WERI-Rb-1 (cell line): ENCODE data around the gene GGT5.
"Not testable (repeated sequence)": the region's sequence is repeated elsewhere in the genome, so short reads cannot be mapped to it uniquely, and the experiment has no call there.

ENCODE experiments used
- DNase-seq: peaks from one replicate; pipeline ENCODE4 v3.0.0-alpha.2; 2020
- H3K27ac ChIP-seq: fragments of 250-450 bp; sonication (Bioruptor Pico); 2 replicates; pipeline ENCODE4 v1.5.1; 2020; ENCODE audit warnings: mild to moderate bottlenecking, moderate library complexity
- H3K27me3 ChIP-seq: fragments of 250-450 bp; sonication (Bioruptor Pico); 2 replicates; pipeline ENCODE4 v1.5.1; 2021; ENCODE audit warnings: mild to moderate bottlenecking, low read depth, moderate library complexity; ENCODE audit not compliant: insufficient read depth, severe bottlenecking
- H3K36me3 ChIP-seq: fragments of 250-450 bp; sonication (Bioruptor Pico); 2 replicates; pipeline ENCODE4 v1.5.1; 2020; ENCODE audit warnings: mild to moderate bottlenecking, moderate library complexity
- H3K4me3 ChIP-seq: 2 replicates; pipeline ENCODE4 v1.5.1; 2011; ENCODE audit warnings: low read depth, mild to moderate bottlenecking, control low read depth, low read length
- H3K9me3 ChIP-seq: fragments of 250-450 bp; sonication (Bioruptor Pico); 2 replicates; pipeline ENCODE4 v1.5.1; 2021; ENCODE audit warnings: mild to moderate bottlenecking, moderate library complexity; ENCODE audit not compliant: severe bottlenecking
- CTCF ChIP-seq: IDR thresholded peaks from 2 replicates; pipeline ENCODE4 v1.5.1; 2011; ENCODE audit warnings: low read depth, mild to moderate bottlenecking, control low read depth, inconsistent platforms, low read length

GGT5 gene

GRCh38 chr22:24214467-24215285 lies 30.2 kb downstream of the GGT5 start:
- TF ChIP-seq CTCF, result no peak
- H3K27me3 ChIP-seq, result no peaks in the 10 kb centered on the region
- no peak overlapping the region for H3K27ac ChIP-seq
- DNase-seq, result no peak
- H3K36me3 ChIP-seq, result no peaks in the 10 kb centered on the region
- H3K4me3 ChIP-seq, result no peak overlapping the region
- H3K9me3 ChIP-seq, result no peaks in the 10 kb centered on the region

GRCh38 chr22:24213111-24213510 lies 31.8 kb downstream of the GGT5 start:
- not testable (repeated sequence) for H3K27ac ChIP-seq, H3K36me3 ChIP-seq

GRCh38 chr22:24211716-24212115 lies 33.2 kb downstream of the GGT5 start:
- not testable (repeated sequence) for H3K9me3 ChIP-seq, H3K4me3 ChIP-seq, DNase-seq, H3K36me3 ChIP-seq, H3K27me3 ChIP-seq
- peak overlapping the region; percentile 73 for H3K27ac ChIP-seq

More at GRCh38 chr22:24213111-24213510, 31.8 kb downstream of the GGT5 start:
- not testable (repeated sequence) for DNase-seq, H3K9me3 ChIP-seq, H3K4me3 ChIP-seq, H3K27me3 ChIP-seq

GRCh38 chr22:24210409-24210808 lies 34.5 kb downstream of the GGT5 start:
- not testable (repeated sequence) for DNase-seq, H3K27me3 ChIP-seq, H3K36me3 ChIP-seq, H3K9me3 ChIP-seq, H3K4me3 ChIP-seq
- H3K27ac ChIP-seq, result peak overlapping the region; percentile 73

GRCh38 chr22:24209687-24210086 lies 35.2 kb downstream of the GGT5 start:
- no peak for TF ChIP-seq CTCF
- Histone ChIP-seq H3K9me3 (no peaks in the 10 kb centered on the region), H3K36me3 (no peaks in the 10 kb centered on the region), H3K27me3 (no peaks in the 10 kb centered on the region), H3K4me3 (no peak overlapping the region), H3K27ac (no peak overlapping the region)
- DNase-seq, result no peak

GRCh38 chr22:24209016-24209415 lies 35.9 kb downstream of the GGT5 start:
- no peak for TF ChIP-seq CTCF
- Histone ChIP-seq H3K36me3 (no peaks in the 10 kb centered on the region), H3K27ac (no peak overlapping the region), H3K27me3 (no peaks in the 10 kb centered on the region), H3K4me3 (no peak overlapping the region), H3K9me3 (no peaks in the 10 kb centered on the region)
- DNase-seq, result no peak

- no peak overlapping the region for H3K4me3 ChIP-seq
- H3K9me3 ChIP-seq, result no peaks in the 10 kb centered on the region
- no peak for DNase-seq
- no peaks in the 10 kb centered on the region for H3K36me3 ChIP-seq
- no peak for TF ChIP-seq CTCF
- H3K27ac ChIP-seq, result no peak overlapping the region
- H3K27me3 ChIP-seq, result no peaks in the 10 kb centered on the region
These were observed 36.7 kb downstream of the GGT5 start for GRCh38 chr22:24208012-24208749.
